GM12872 (cell line): ENCODE measurements around the gene ACR.

Experiments
- TF ChIP-seq, protein P1 (sequence below): IDR thresholded peaks from 3 replicates; pipeline ENCODE4 v1.5.1; 2011; ENCODE audit warnings: low read depth, mild to moderate bottlenecking, low read length, moderate library complexity; ENCODE audit not compliant: insufficient read depth

Gene ACR

DNA sequence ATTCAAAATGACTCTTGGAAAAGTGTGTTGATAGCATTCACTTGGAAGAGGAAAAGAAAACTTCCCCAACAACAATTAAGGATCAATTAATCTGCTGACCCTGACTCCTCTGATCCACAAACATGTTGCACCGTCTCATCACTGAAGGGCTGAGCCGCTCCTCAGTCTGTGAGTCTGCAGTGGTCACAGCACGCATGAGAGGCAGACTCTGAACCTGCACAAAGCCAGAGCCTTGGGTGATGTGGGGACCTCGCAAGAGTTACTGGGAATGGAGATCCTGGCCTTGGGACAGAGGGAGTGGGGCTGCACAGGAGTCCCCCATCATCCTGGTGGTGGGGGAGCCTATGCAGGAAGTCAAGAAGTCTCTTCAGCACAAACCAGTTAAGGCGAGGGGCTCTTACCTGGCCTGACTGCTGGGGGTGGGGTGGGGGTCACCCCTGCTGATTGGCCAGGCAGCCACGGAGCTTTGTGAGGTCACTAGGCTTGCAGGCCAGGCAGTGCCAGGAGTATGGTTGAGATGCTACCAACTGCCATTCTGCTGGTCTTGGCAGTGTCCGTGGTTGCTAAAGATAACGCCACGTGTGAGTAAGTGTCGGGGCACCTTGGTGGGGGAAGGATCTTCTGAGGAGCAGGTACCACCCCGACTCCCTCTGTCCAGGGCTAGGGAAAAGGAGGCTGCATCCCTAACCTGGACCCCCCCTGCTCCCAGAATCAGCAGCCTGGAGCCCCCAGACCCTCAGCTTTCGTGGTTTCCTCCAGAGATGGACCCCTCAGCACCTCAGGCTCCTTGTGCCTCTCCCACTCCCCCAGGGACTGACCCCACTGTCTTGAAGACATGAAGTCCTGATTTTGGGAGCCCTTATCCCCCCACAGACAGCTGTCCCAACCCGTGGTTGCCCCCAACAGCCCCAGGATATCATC is at the start of gene ACR:
Gene ACR (plus strand): TSS at position 477 of the 921 bp plus-strand sequence. CDS start 32 bp downstream, at position 509.
- TF ChIP-seq, protein P1, sequence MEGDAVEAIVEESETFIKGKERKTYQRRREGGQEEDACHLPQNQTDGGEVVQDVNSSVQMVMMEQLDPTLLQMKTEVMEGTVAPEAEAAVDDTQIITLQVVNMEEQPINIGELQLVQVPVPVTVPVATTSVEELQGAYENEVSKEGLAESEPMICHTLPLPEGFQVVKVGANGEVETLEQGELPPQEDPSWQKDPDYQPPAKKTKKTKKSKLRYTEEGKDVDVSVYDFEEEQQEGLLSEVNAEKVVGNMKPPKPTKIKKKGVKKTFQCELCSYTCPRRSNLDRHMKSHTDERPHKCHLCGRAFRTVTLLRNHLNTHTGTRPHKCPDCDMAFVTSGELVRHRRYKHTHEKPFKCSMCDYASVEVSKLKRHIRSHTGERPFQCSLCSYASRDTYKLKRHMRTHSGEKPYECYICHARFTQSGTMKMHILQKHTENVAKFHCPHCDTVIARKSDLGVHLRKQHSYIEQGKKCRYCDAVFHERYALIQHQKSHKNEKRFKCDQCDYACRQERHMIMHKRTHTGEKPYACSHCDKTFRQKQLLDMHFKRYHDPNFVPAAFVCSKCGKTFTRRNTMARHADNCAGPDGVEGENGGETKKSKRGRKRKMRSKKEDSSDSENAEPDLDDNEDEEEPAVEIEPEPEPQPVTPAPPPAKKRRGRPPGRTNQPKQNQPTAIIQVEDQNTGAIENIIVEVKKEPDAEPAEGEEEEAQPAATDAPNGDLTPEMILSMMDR, result no peak

DNA sequence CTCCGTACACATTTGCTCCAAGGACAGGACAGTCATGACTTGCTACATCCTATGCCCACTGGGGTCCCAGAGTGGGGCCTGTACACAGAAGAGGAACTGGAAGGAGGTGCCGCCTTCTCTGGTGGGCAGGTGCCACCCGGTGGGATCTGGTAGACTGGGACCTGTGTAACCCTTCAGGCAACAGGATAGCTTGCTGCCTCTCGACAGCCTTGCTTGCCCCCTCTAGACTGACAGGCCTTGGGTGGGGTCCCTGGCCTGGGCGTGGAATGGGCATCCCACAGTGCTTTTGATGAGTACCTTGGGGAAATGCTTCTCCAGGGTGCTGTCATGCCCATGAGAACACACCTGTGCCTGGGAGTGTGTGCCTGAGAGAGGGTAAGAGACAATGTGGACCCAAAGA is 49.6 kb upstream of the ACR start:
- TF ChIP-seq, protein P1, result no peak

DNA sequence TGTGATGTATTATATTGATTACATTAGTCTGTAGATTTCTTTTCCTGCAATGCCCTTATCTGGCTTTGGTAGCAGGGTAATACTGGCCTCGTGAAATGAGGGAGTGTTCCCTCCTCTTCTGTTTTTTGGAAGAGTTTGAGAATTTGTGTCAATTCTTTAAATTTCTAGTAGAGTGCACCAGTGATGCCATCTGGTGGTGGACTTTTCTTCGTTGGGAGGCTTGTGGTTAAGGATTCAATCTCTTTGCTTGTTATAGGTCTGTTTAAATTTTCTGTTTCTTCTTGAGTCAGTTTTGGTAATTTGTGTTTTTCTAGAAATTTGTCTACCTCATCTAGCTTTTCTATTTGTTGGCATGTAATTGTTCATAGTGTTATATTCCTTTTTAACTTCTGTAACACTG is 46.5 kb upstream of the ACR start:
- TF ChIP-seq, protein P1, result peak; percentile 54

DNA sequence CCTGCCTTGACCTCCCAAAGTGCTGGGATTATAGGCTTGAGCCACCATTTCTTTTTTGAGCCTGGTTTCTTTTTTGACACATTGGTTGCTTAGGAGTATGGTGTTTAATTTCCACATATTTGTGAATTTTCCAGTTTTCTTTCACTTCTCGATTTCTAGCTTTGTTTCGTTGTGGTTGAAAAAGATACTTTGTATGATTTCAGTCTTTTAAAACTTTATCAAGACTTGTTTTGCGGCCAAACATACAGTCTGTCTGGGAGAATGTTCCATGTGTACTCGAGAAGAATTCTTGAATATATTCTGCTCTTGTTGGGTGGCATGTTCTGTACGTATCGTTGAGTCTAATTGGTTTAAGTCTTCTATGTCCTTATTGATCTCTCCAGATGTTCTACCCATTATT is 44.5 kb upstream of the ACR start:
- TF ChIP-seq, protein P1, result no peak

DNA sequence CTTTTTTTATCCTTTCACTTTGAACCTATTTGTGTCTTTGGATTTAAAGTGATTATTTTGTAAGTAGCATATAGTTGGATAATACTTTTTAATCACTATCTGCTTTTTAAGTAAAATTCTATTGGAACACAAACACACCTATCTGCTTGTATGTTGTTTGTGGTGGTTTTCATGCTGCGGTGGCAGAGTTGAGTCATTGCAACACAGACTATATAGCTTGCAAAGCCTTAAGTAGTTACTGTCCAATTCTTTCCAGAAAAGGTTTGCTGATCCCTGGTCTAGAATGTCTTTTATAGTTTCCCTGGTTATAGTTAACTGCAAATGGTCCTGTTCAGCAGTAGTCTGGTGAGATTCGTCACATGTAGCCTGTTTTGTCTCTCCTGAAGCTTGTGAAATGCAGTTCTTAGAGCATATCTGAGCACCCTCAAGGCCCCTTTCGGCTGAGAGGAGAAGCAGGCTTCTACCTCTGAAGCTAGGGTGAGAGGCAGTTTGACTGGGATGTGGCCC is 43.9 kb upstream of the ACR start:
- TF ChIP-seq, protein P1, result no peak

DNA sequence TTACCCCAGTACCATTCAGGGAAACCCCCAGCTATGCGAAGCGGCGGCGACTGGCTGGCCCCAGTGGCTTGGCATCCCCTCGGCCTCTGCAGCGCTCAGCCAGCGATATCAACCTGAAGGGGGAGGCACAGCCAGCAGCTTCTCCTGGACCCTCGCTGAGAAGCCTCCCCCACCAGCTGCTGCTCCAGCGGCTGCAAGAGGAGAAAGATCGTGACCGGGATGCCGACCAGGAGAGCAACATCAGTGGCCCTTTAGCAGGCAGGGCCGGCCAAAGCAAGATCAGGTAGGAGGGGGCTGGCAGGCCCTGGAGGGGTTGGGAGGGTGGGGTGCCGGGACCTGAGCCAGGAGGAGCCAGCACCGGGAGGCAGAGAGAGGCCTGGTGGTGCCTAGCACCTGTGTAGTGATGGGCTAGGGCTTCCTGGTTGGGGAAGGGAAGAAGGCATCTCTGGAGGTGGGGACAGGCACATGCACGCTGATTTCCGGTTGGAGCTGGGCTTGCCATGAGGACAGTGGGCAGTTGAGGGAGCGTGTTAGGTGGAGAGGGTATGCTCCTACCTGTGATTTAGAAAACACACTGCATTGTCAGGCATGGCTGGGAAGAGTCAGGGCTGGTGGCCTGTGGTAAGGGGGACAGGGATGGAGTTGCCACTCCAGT is 43.1 kb upstream of the ACR start:
- TF ChIP-seq, protein P1, result no peak
